OCI-LY3 (cell line): ENCODE results near the gene PER3.

Source experiments
- H2AFZ ChIP-seq: fragments of 200-600, 300-600 bp; shearing (Covaris generic); 2 replicates; pipeline ENCODE4 v1.6.0; 2014; ENCODE audit warnings: antibody characterized with exemption, low read depth, low read length
- H3K27ac ChIP-seq: fragments of 200-600, 300-600 bp; sonication (generic); 2 replicates; pipeline ENCODE4 v1.5.1; 2014; ENCODE audit warnings: mild to moderate bottlenecking, low read length, moderate library complexity, mixed read lengths
- H3K27me3 ChIP-seq: fragments of 200-600, 300-600 bp; sonication (generic); 2 replicates; pipeline ENCODE4 v1.6.1; 2014; ENCODE audit warnings: low read depth, low read length, mixed read lengths
- H3K36me3 ChIP-seq: fragments of 200-600, 300-600 bp; sonication (generic); replicated peaks from 2 replicates; pipeline ENCODE3; 2014; ENCODE audit warnings: low read depth, low read length, mixed read lengths
- H3K4me1 ChIP-seq: fragments of 300-600, 200-600 bp; sonication (generic); 2 replicates; pipeline ENCODE4 v1.6.1; 2014; ENCODE audit warnings: low read length, mixed read lengths
- H3K4me2 ChIP-seq: fragments of 200-600, 300-600 bp; sonication (generic); 2 replicates; pipeline ENCODE4 v1.6.1; 2014; ENCODE audit warnings: low read length, mixed read lengths
- H3K4me3 ChIP-seq: fragments of 300-600, 200-600 bp; sonication (generic); 2 replicates; pipeline ENCODE4 v1.5.1; 2014; ENCODE audit warnings: antibody characterized with exemption, mild to moderate bottlenecking, low read length, moderate library complexity
- H3K79me2 ChIP-seq: fragments of 300-600, 200-600 bp; shearing (Covaris generic); 2 replicates; pipeline ENCODE4 v1.6.1; 2014; ENCODE audit warnings: mild to moderate bottlenecking, low read length, mixed read lengths
- H3K9ac ChIP-seq: fragments of 300-600, 200-600 bp; shearing (Covaris generic); 2 replicates; pipeline ENCODE4 v1.6.0; 2014; ENCODE audit warnings: mild to moderate bottlenecking, low read length, moderate library complexity
- H3K9me3 ChIP-seq: fragments of 200-600, 300-600 bp; shearing (Covaris generic); 2 replicates; pipeline ENCODE4 v1.6.1; 2014; ENCODE audit warnings: low read length, mixed read lengths; ENCODE audit not compliant: insufficient read depth
- H4K20me1 ChIP-seq: fragments of 200-600, 300-600 bp; sonication (generic); 2 replicates; pipeline ENCODE4 v1.6.1; 2016; ENCODE audit warnings: low read length, mixed read lengths; ENCODE audit not compliant: insufficient read depth
- EZH2phosphoT487 ChIP-seq: fragments of 200-600 bp; shearing (Covaris generic); IDR thresholded peaks from 2 replicates; pipeline ENCODE4 v1.6.1; 2018; ENCODE audit warnings: antibody characterized with exemption, mixed run types, low read depth
- TF ChIP-seq, protein P1 (sequence below): fragments of 200-600, 300-600 bp; sonication (generic); IDR thresholded peaks from 2 replicates; pipeline ENCODE4 v1.5.1; 2014; ENCODE audit warnings: antibody characterized with exemption, low read length, low read depth

PER3 gene

DNA sequence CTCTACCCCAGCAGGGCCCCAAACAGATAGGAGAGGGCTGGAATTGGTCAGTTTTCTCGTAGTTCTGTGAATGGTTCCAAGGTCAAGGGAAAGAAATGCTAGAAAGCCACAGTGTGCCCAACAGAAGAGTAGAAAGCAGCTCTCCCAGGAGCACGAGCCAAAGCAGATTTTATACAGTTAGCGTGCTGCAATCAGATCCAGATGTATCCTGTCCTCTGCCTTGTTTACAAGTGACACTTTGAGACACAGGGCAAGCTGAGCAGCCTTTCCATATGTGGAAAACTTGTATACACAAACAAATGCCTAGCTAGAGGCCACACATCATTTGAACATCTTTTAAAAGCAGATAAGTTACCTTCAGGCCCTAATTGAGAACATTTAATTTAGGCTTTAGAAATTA lies 6.5 kb upstream of the PER3 start:
- Histone ChIP-seq H3K9me3 (no peaks in the 10 kb centered on the region), H3K27ac (no peak overlapping the region), H4K20me1 (no peaks in the 10 kb centered on the region), H3K4me1 (no peaks in the 10 kb centered on the region), H2AFZ (no peak overlapping the region), H3K36me3 (peaks cover 10% of the 10 kb centered on the region), H3K9ac (no peak overlapping the region), H3K79me2 (peaks cover 13% of the 10 kb centered on the region; the same call in 1 of the 2 replicates), H3K4me3 (no peak overlapping the region), H3K4me2 (no peak overlapping the region), H3K27me3 (no peaks in the 10 kb centered on the region)
- TF ChIP-seq, protein P1, sequence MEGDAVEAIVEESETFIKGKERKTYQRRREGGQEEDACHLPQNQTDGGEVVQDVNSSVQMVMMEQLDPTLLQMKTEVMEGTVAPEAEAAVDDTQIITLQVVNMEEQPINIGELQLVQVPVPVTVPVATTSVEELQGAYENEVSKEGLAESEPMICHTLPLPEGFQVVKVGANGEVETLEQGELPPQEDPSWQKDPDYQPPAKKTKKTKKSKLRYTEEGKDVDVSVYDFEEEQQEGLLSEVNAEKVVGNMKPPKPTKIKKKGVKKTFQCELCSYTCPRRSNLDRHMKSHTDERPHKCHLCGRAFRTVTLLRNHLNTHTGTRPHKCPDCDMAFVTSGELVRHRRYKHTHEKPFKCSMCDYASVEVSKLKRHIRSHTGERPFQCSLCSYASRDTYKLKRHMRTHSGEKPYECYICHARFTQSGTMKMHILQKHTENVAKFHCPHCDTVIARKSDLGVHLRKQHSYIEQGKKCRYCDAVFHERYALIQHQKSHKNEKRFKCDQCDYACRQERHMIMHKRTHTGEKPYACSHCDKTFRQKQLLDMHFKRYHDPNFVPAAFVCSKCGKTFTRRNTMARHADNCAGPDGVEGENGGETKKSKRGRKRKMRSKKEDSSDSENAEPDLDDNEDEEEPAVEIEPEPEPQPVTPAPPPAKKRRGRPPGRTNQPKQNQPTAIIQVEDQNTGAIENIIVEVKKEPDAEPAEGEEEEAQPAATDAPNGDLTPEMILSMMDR = no peak
- TF ChIP-seq EZH2phosphoT487 = no peak

DNA sequence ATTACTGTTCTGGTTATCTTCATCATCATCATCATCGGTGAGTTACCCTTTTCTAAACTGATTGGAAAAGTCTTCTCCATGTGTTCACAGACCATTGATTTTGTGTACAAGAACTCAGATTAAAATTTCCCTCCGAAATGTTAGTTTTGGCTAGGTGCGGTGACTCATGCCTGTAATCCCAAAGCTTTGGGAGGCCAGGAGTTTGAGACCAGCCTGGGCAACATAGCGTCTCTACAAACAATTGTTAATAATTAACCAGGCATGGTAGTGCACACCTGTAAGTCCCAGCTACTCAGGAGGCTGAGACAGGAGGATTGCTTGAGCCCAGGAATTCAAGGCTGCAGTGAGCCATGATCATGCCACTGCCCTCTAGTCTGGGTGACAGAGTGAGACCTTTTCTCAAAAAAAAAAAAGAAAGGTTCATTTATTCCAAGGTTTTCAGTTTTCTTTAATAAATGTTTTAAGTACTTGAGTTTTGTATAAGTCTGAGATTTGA lies 5.9 kb upstream of the PER3 start:
- H3K27me3 ChIP-seq = no peaks in the 10 kb centered on the region
- H3K4me3 ChIP-seq = no peak overlapping the region
- peaks cover 10% of the 10 kb centered on the region for H3K36me3 ChIP-seq
- H4K20me1 ChIP-seq = no peaks in the 10 kb centered on the region
- H3K4me1 ChIP-seq = peaks cover 4% of the 10 kb centered on the region; the same call in 1 of the 2 replicates
- H3K27ac ChIP-seq = no peak overlapping the region
- H2AFZ ChIP-seq = no peak overlapping the region
- H3K4me2 ChIP-seq = no peak overlapping the region
- TF ChIP-seq EZH2phosphoT487 = no peak
- TF ChIP-seq, protein P1 = no peak
- peaks cover 10% of the 10 kb centered on the region; the same call in 1 of the 2 replicates for H3K79me2 ChIP-seq
- no peaks in the 10 kb centered on the region for H3K9me3 ChIP-seq
- no peak overlapping the region for H3K9ac ChIP-seq

DNA sequence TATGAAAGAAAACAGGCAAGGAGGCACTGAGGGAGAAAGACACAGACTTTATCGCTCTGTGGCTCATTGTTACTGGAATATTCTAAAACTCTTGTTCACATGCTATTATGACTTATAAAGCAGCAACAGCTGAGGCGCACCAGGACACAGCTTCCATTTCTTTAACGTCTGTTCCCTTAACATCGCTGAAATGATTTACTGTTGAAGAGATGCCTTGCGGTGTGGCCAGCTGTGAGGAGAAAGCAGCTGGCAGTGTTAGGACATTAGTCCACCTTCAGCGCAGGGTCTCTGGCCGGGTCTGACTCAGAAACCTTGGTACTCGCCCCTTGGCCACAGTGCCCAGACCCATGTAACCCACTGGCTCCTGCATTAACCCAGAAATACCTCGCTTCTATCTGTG lies 3.1 kb upstream of the PER3 start:
- Histone ChIP-seq H3K36me3 (peaks cover 5% of the 10 kb centered on the region), H3K9ac (no peak overlapping the region), H3K4me2 (no peak overlapping the region), H3K27me3 (no peaks in the 10 kb centered on the region), H3K4me1 (peaks cover 4% of the 10 kb centered on the region; the same call in 1 of the 2 replicates), H3K79me2 (no peaks in the 10 kb centered on the region), H3K27ac (no peak overlapping the region), H2AFZ (no peak overlapping the region), H3K4me3 (no peak overlapping the region), H4K20me1 (no peaks in the 10 kb centered on the region), H3K9me3 (no peaks in the 10 kb centered on the region)
- no peak for TF ChIP-seq EZH2phosphoT487
- TF ChIP-seq, protein P1 = no peak

DNA sequence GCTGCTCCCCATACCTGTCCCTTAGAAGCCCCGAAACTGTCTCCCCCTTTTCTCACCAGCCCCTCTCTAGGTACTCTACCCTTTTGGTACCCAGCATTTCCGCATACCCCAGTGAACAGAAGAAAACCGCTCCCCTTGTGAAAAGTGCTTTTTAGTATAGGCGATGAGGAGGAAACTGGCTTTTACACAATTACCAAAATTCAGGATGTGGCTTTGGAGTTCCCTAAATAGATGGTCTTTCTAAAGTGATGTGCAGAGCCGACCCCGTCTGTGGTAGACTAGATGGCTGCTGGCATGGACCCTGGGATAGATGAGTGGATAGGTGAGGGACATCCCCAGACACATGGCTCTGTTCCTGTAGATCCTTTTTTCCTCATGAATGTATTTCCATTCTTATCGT lies 2.6 kb upstream of the PER3 start:
- Histone ChIP-seq H2AFZ (no peak overlapping the region), H3K9me3 (no peaks in the 10 kb centered on the region), H4K20me1 (no peaks in the 10 kb centered on the region), H3K4me3 (no peak overlapping the region), H3K4me1 (peaks cover 4% of the 10 kb centered on the region; the same call in 1 of the 2 replicates), H3K4me2 (no peak overlapping the region), H3K36me3 (peaks cover 5% of the 10 kb centered on the region), H3K9ac (no peak overlapping the region), H3K27ac (no peak overlapping the region), H3K79me2 (no peaks in the 10 kb centered on the region), H3K27me3 (no peaks in the 10 kb centered on the region)
- TF ChIP-seq, protein P1 = no peak
- no peak for TF ChIP-seq EZH2phosphoT487
